H1 (cell line): ENCODE results near the gene CELSR1. TPM values are rescaled to one million over a fixed set of nuclear protein-coding genes. Genes with fewer than 3 reads are reported as not detected.

Source experiments
- ATF3 ChIP-seq: IDR thresholded peaks from 2 replicates; pipeline ENCODE4 v1.6.1; 2011; ENCODE audit warnings: low read depth, mild to moderate bottlenecking, low read length; ENCODE audit not compliant: insufficient read depth
- CHD7 ChIP-seq: fragments of 300-600 bp; sonication (generic); IDR thresholded peaks from 2 replicates; pipeline ENCODE4 v1.7.1; 2012; ENCODE audit warnings: low read length, moderate library complexity, mild to moderate bottlenecking, inconsistent platforms; ENCODE audit not compliant: insufficient replicate concordance
- MAFK ChIP-seq: IDR thresholded peaks from 2 replicates; pipeline ENCODE4 v1.6.1; 2012; ENCODE audit warnings: low read depth, mild to moderate bottlenecking, improper control_type of control experiment, low read length
- MAX ChIP-seq: IDR thresholded peaks from 2 replicates; pipeline ENCODE4 v1.6.1; 2012; ENCODE audit warnings: inconsistent platforms
- RAD21 ChIP-seq, 2 experiments: IDR thresholded peaks in 1 of 2; conservative IDR thresholded peaks in 1 of 2; 2 replicates each; pipeline ENCODE4 v1.6.1; 2011; ENCODE audit warnings: low read depth in 2 of 2, low read length in 2 of 2, improper control_type of control experiment in 1 of 2, inconsistent platforms in 1 of 2, mild to moderate bottlenecking in 1 of 2, moderate library complexity in 1 of 2
- SIX5 ChIP-seq: IDR thresholded peaks from 2 replicates; pipeline ENCODE4 v1.6.1; 2011; ENCODE audit warnings: mild to moderate bottlenecking, low read depth, low read length
- SRF ChIP-seq: IDR thresholded peaks from 2 replicates; pipeline ENCODE4 v1.6.1; 2011; ENCODE audit warnings: mild to moderate bottlenecking, low read depth, low read length, moderate library complexity
- polyA plus RNA-seq, 7 experiments: library from polyadenylated mRNA; depleted of rRNA in 3 of 7; stranded (reverse) in 5 of 7; unstranded in 2 of 7; fragments of >200 nt in 5 of 7; fragments of 200-250 nt in 2 of 7; gene quantifications; 1 replicate in 5 of 7; 2 replicates in 1 of 7; 4 replicates in 1 of 7; pipeline versions ENCODE4 v1.2.1 to v1.2.3, GENCODE V29; 2011 to 2013; ENCODE audit warnings: missing spikeins in 2 of 7, mixed read lengths in 2 of 7
- total RNA-seq: library from RNA; stranded (reverse); fragmentation: NEBNext Ultra II Directional; extraction: Animal tissue kit (Norgen Biotek cat#: 25700); gene quantifications from 2 replicates; pipeline ENCODE4 v1.2.1, GENCODE V29; 2021

CELSR1 gene
- total and polyA plus RNA-seq, 2 of the 8 experiments (the other 6 are each of a cell fraction or from before 2014, with no cell fraction given), result 9.0 to 12.4 TPM

GRCh38 chr22:46449116-46449691 is 88.2 kb downstream of the CELSR1 start (continued):
- no peak for TF ChIP-seq CHD7
- TF ChIP-seq MAX, result no peak
- no peak for TF ChIP-seq RAD21 (IDR thresholded peaks at IDR 0.05 in 1 of 2, conservative IDR thresholded peaks at IDR 0.05 in 1 of 2; ENCODE audit: low read depth in 2 of 2, low read length in 2 of 2)
- TF ChIP-seq SIX5, result no peak
- TF ChIP-seq MAFK, result no peak
- TF ChIP-seq SRF, result no peak
- no peak for TF ChIP-seq ATF3
